CMK (cell line): ENCODE measurements around the gene SLC25A17.

Experiments used
- DNase-seq: peaks from one replicate; pipeline ENCODE4 v3.0.0-alpha.2; 2010; ENCODE audit warnings: low read depth

SLC25A17 gene

GRCh38 chr22:40758390-40758789 lies 60.8 kb downstream of the SLC25A17 start:
- DNase-seq, result no peak

GRCh38 chr22:40757071-40757470 lies 62.1 kb downstream of the SLC25A17 start:
- no peak for DNase-seq

- no peak for DNase-seq
Measured at GRCh38 chr22:40753114-40753513, 66.0 kb downstream of the SLC25A17 start.

GRCh38 chr22:40751250-40751649 lies 67.9 kb downstream of the SLC25A17 start:
- DNase-seq, result no peak

- DNase-seq, result no peak
Measured at GRCh38 chr22:40749829-40750228, 69.3 kb downstream of the SLC25A17 start.

GRCh38 chr22:40748388-40749355 lies 70.5 kb downstream of the SLC25A17 start:
- no peak for DNase-seq

- DNase-seq, result no peak
Measured at GRCh38 chr22:40747361-40747760, 71.8 kb downstream of the SLC25A17 start.

- DNase-seq, result no peak
Measured at GRCh38 chr22:40746428-40747220, 72.5 kb downstream of the SLC25A17 start.

- DNase-seq, result no peak
Measured at GRCh38 chr22:40743768-40744167, 75.4 kb downstream of the SLC25A17 start.

- no peak for DNase-seq
Measured at GRCh38 chr22:40741116-40741515, 78.0 kb downstream of the SLC25A17 start.

- no peak for DNase-seq
Measured at GRCh38 chr22:40739721-40740120, 79.4 kb downstream of the SLC25A17 start.

GRCh38 chr22:40733919-40734318 lies 85.2 kb downstream of the SLC25A17 start:
- DNase-seq, result no peak

GRCh38 chr22:40732999-40733292 lies 86.2 kb downstream of the SLC25A17 start:
- DNase-seq, result no peak

GRCh38 chr22:40729284-40729683 lies 89.9 kb downstream of the SLC25A17 start:
- no peak for DNase-seq

GRCh38 chr22:40728731-40729189 lies 90.4 kb downstream of the SLC25A17 start:
- no peak for DNase-seq

GRCh38 chr22:40727964-40728615 lies 91.1 kb downstream of the SLC25A17 start:
- no peak for DNase-seq

- no peak for DNase-seq
Measured at GRCh38 chr22:40727070-40727963, 91.8 kb downstream of the SLC25A17 start.

- no peak for DNase-seq
Measured at GRCh38 chr22:40726514-40726913, 92.6 kb downstream of the SLC25A17 start.

- DNase-seq, result no peak
Measured at GRCh38 chr22:40723396-40723933, 95.7 kb downstream of the SLC25A17 start.

- no peak for DNase-seq
Measured at GRCh38 chr22:40721266-40721665, 97.9 kb downstream of the SLC25A17 start.
